Esophagus squamous epithelium (tissue), 5 donors: ENCODE data around the gene BGN. TPM values are rescaled to one million over a fixed set of nuclear protein-coding genes. Genes with fewer than 3 reads are reported as not detected.

Experiments
- DNase-seq: peaks from one replicate; lab custom pipeline; 2025; lab: John Stamatoyannopoulos, UW
- H3K27ac ChIP-seq, 4 donors: fragments of 200-600 bp; sonication (generic); one replicate each; pipeline ENCODE4 v1.5.1; 2016 to 2019; ENCODE audit warnings: mild to moderate bottlenecking in 1 of 4
- H3K27me3 ChIP-seq, 4 donors: fragments of 200-600 bp; sonication (generic); 1 replicate in 3 of 4; 2 replicates in 1 of 4; pipeline versions ENCODE4 v1.5.1 to v1.6.0; 2017 to 2021; ENCODE audit warnings: antibody characterized with exemption in 1 of 4
- H3K36me3 ChIP-seq, 3 donors: fragments of 200-600 bp; sonication (generic); one replicate each; pipeline ENCODE4 v1.5.1; 2016 to 2019
- H3K4me1 ChIP-seq, 3 donors: fragments of 200-600 bp; sonication (generic); one replicate each; pipeline ENCODE4 v1.5.1; 2017 to 2019
- H3K4me3 ChIP-seq, 4 donors: fragments of 200-600 bp; sonication (generic); 1 replicate in 3 of 4; 2 replicates in 1 of 4; pipeline ENCODE4 v1.5.1; 2016 to 2019; ENCODE audit warnings: mild to moderate bottlenecking in 2 of 4, moderate library complexity in 1 of 4
- H3K9me3 ChIP-seq, 3 donors: fragments of 200-600 bp; sonication (generic); one replicate each; pipeline ENCODE4 v1.5.1; 2016 to 2019
- CTCF ChIP-seq, 6 experiments: fragments of 450-650 bp in 4 of 6; fragments of 200-600 bp in 2 of 6; sonication (generic) in 2 of 6; IDR thresholded peaks; one replicate each; pipeline ENCODE4 v1.5.1; 2016 to 2019; ENCODE audit warnings: antibody characterized with exemption in 6 of 6, mild to moderate bottlenecking in 4 of 6, moderate library complexity in 4 of 6
- POLR2A ChIP-seq, 4 donors: fragments of 450-650 bp; IDR thresholded peaks; one replicate each; pipeline ENCODE4 v1.6.1; 2017; ENCODE audit warnings: antibody characterized with exemption in 4 of 4, mild to moderate bottlenecking in 4 of 4, moderate library complexity in 3 of 4
- WGBS, 2 donors: methylation state at CpG; one replicate each; pipeline ENCODE4 v1.1.5; 2018; 5-methylcytosine and 5-hydroxymethylcytosine counted together
- intact Hi-C: fragments of 100-400 bp; cut with DNase I; formaldehyde crosslinking; loops from one replicate; pipeline ENCODE4 v1.15.0; 2022
- total RNA-seq, 4 donors: library from RNA; depleted of rRNA; stranded (reverse); fragments of >200 nt; gene quantifications; one replicate each; pipeline ENCODE4 v1.1.0, GENCODE V29; 2016
- donor health status: DM: yes; HTN: yes; CAD: no.

BGN gene
- total RNA-seq, 4 donors from 2014 or later: 6.7 to 26.7 (median 15.7) TPM

GRCh38 chrX:153460826-153461225, 34.0 kb upstream of the BGN start:
- H3K36me3 ChIP-seq: peaks cover 0 to 24% (median 0%) of the 10 kb centered on the region in 3 donors
- H3K27me3 ChIP-seq: no peaks in the 10 kb centered on the region
- no peak for DNase-seq
- H3K4me1 ChIP-seq: peaks cover 0 to 16% (median 0%) of the 10 kb centered on the region in 3 donors
- intact Hi-C loops: no loop called here
- H3K9me3 ChIP-seq: no peaks in the 10 kb centered on the region
- H3K27ac ChIP-seq: no peak overlapping the region
- 0 to 59% methylated on average over 1 to 4 of the region's 7 CpGs for WGBS, 2 donors
- TF ChIP-seq CTCF (IDR thresholded peaks at IDR 0.05): peak in 5 of 6 experiments; percentile 33 to 54 (median 37)
- no peak for TF ChIP-seq POLR2A (IDR thresholded peaks at IDR 0.05)
- no peak overlapping the region for H3K4me3 ChIP-seq

DNA sequence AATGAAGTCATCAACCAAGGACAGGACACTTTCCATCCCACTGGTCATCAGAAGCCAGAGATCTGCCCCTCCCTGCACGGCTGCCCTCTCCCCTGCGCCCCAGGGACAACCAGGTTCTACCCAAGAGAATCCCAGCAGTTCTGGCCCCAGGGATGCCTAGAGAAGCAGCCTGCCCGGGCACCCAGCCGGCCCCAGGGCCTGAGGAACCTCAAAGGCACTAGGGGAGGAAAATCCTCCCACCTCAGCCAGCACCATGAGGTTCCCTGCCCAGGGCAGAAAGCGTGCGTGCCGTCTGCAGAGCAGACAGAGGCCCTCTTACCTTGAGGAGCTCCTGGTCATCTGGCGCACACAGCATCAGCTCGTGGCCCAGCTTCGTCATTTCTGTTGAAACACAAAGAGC, 32.5 kb upstream of the BGN start:
- Histone ChIP-seq H3K36me3 (peaks cover 0 to 20% (median 0%) of the 10 kb centered on the region in 3 donors), H3K4me3 (no peak overlapping the region), H3K27me3 (no peaks in the 10 kb centered on the region), H3K4me1 (peaks cover 0 to 11% (median 0%) of the 10 kb centered on the region in 3 donors), H3K9me3 (no peaks in the 10 kb centered on the region), H3K27ac (no peak overlapping the region)
- intact Hi-C loops: no loop called here
- TF ChIP-seq CTCF (IDR thresholded peaks at IDR 0.05) (no peak), POLR2A (IDR thresholded peaks at IDR 0.05) (no peak)
- WGBS, 2 donors: 100% methylated on average over 1 of the region's 10 CpGs
- DNase-seq: no peak

DNA sequence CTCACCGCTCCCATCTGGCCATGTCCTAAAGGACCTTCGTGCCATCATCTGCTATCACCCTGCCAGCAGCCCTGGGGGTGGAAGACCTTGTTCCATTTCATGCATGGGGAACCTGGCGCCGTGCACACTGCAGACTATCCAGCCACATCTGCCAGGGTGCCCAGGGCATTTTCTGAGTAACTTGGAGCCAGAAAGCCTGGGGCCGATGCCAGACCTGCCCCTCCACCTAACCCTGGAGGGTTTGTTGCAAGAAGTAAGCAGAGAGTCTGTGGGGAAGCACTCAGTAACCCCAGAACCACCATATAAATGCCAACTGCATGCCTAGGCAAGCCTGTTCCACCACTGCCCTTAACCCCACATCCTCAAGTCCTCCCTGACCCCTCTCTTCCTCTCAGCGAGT, 31.7 kb upstream of the BGN start:
- no peaks in the 10 kb centered on the region for H3K27me3 ChIP-seq
- 45 to 66% methylated on average over 2 to 4 of the region's 6 CpGs for WGBS, 2 donors
- no peak overlapping the region for H3K4me3 ChIP-seq
- no peaks in the 10 kb centered on the region for H3K9me3 ChIP-seq
- peaks cover 0 to 20% (median 0%) of the 10 kb centered on the region in 3 donors for H3K36me3 ChIP-seq
- intact Hi-C loops: no loop called here
- no peak overlapping the region for H3K27ac ChIP-seq
- DNase-seq: no peak
- peaks cover 0 to 19% (median 0%) of the 10 kb centered on the region in 3 donors for H3K4me1 ChIP-seq
- TF ChIP-seq POLR2A (IDR thresholded peaks at IDR 0.05) (no peak), CTCF (IDR thresholded peaks at IDR 0.05) (no peak)

DNA sequence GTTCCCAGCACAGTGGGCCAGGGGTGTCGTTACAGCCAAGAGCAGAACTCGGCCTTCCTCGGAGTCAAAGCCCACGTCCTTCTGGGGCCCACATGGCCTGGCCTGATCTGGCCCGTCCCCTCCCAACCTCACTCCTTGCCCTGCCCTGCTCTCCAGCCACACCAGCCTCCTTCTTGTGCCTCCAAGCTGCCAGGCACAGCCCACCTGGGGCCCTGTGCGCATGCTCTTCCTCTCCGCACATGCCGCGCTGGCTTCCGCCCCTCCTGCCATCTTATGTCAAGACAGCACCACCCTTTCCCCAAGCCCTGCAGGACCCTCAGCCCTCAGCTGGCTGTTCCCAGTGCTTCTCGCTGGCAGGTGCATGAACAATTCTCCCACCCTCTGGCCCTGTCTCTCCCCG, 31.2 kb upstream of the BGN start:
- no peaks in the 10 kb centered on the region for H3K27me3 ChIP-seq
- 67 to 75% methylated on average over 8 to 12 of the region's 12 CpGs for WGBS, 2 donors
- TF ChIP-seq POLR2A (IDR thresholded peaks at IDR 0.05) (no peak), CTCF (IDR thresholded peaks at IDR 0.05) (no peak)

DNA sequence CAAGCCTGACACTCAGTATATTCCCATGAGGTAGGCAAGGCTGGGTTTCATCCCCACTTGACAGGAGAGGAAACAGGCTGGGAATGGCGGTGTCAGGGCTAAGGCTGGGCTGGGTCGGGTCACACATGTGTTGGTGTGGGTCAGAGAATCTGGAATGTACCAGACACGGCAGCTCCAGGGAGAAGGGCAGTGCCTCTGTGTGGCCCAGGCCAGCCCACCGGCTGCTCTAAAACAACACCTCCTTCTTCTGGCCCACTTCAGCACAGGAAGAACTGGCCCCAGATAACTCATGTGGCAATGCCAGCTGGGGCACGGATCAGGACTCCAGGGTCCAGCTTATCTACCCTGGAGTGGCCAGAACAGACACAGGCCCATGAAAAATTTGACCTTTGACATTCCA, 30.7 kb upstream of the BGN start:
- Histone ChIP-seq H3K4me1 (peaks cover 0 to 29% (median 3%) of the 10 kb centered on the region in 3 donors), H3K27me3 (no peaks in the 10 kb centered on the region), H3K36me3 (peaks cover 0 to 20% (median 0%) of the 10 kb centered on the region in 3 donors), H3K9me3 (no peaks in the 10 kb centered on the region), H3K27ac (no peak overlapping the region), H3K4me3 (no peak overlapping the region)
- TF ChIP-seq POLR2A (IDR thresholded peaks at IDR 0.05): no peak
- no peak for TF ChIP-seq CTCF (IDR thresholded peaks at IDR 0.05)
- intact Hi-C loops: no loop called here
- WGBS, 2 donors: 90% methylated on average over 2 of the region's 5 CpGs; no CpG with 5 or more reads in 1 of the 2 donors
- DNase-seq: no peak

More for the DNA sequence above, 31.2 kb upstream of the BGN start:
- H3K27ac ChIP-seq: no peak overlapping the region
- intact Hi-C loops: no loop called here
- H3K4me1 ChIP-seq: peaks cover 0 to 24% (median 0%) of the 10 kb centered on the region in 3 donors
- no peak overlapping the region for H3K4me3 ChIP-seq
- no peak for DNase-seq
- peaks cover 0 to 20% (median 0%) of the 10 kb centered on the region in 3 donors for H3K36me3 ChIP-seq
- no peaks in the 10 kb centered on the region for H3K9me3 ChIP-seq
